Measurements from ENCODE around the gene GPC5.

DNA sequence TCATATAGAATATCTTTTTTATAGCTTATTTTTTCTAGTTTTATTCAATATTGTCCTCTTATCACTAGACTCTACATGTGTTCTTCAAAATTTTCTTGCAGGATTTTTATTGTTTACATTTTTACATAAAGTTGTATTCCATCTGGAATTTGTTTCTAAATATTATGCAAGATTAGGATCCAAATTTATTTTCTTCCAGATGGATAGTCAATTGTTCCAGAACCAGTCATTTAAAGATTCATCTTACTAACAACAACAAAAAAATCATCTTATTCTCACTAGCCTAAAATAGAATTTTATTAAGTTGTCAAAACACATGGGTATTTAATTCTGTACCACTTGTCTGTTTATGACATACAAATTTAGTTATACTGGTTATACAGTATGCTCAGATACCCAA is 1437.8 kb downstream of the GPC5 start:
- TF ChIP-seq HOXA7 (CRISPR knock-in tag; IDR thresholded peaks at IDR 0.05; ENCODE audit: borderline replicate concordance) = no peak
- TF ChIP-seq OVOL3 (tag by site-specific recombination; IDR thresholded peaks at IDR 0.05) = no peak
- TF ChIP-seq, protein P1, sequence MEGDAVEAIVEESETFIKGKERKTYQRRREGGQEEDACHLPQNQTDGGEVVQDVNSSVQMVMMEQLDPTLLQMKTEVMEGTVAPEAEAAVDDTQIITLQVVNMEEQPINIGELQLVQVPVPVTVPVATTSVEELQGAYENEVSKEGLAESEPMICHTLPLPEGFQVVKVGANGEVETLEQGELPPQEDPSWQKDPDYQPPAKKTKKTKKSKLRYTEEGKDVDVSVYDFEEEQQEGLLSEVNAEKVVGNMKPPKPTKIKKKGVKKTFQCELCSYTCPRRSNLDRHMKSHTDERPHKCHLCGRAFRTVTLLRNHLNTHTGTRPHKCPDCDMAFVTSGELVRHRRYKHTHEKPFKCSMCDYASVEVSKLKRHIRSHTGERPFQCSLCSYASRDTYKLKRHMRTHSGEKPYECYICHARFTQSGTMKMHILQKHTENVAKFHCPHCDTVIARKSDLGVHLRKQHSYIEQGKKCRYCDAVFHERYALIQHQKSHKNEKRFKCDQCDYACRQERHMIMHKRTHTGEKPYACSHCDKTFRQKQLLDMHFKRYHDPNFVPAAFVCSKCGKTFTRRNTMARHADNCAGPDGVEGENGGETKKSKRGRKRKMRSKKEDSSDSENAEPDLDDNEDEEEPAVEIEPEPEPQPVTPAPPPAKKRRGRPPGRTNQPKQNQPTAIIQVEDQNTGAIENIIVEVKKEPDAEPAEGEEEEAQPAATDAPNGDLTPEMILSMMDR (tag by site-specific recombination; IDR thresholded peaks at IDR 0.05) = no peak
- TF ChIP-seq ZNF184 (tag by site-specific recombination; IDR thresholded peaks at IDR 0.05) = no peak
- TF ChIP-seq REPIN1 (tag by site-specific recombination; IDR thresholded peaks at IDR 0.05; ENCODE audit: low read depth) = no peak

Measured in HEK293 (cell line).